DMS53 treated with DMSO at 0.1 percent for 48 hours (cell line): Measurements from ENCODE around the gene DYRK3.

Experiments used
- DNase-seq: peaks from one replicate; lab custom pipeline; 2025; ENCODE audit not compliant: unreplicated experiment; lab: John Stamatoyannopoulos, UW

DYRK3 gene

GRCh38 chr1:206681359-206681758 lies 46.0 kb downstream of the DYRK3 start:
- DNase-seq: no peak

- no peak for DNase-seq
Measured at GRCh38 chr1:206682111-206682510, 46.8 kb downstream of the DYRK3 start.

GRCh38 chr1:206683313-206683712 lies 48.0 kb downstream of the DYRK3 start:
- DNase-seq: no peak

GRCh38 chr1:206684003-206684402 lies 48.7 kb downstream of the DYRK3 start:
- DNase-seq: no peak

- peak; percentile 9 for DNase-seq
Measured at GRCh38 chr1:206684478-206685333, 49.4 kb downstream of the DYRK3 start, which contains the start of gene MAPKAPK2. Gene MAPKAPK2, plus strand, starts transcription at chr1:206684905. Its CDS starts 325 bp downstream, at chr1:206685230.

- no peak for DNase-seq
Measured at GRCh38 chr1:206685334-206685768, 50.0 kb downstream of the DYRK3 start.

GRCh38 chr1:206685769-206686477 lies 50.6 kb downstream of the DYRK3 start:
- DNase-seq: peak; percentile 61

- no peak for DNase-seq
Measured at GRCh38 chr1:206686478-206687249, 51.3 kb downstream of the DYRK3 start.

GRCh38 chr1:206687251-206687914 lies 52.0 kb downstream of the DYRK3 start:
- no peak for DNase-seq

- DNase-seq: no peak
Measured at GRCh38 chr1:206687915-206688442, 52.6 kb downstream of the DYRK3 start.

- DNase-seq: no peak
Measured at GRCh38 chr1:206690516-206690915, 55.2 kb downstream of the DYRK3 start.

- no peak for DNase-seq
Measured at GRCh38 chr1:206691604-206692003, 56.3 kb downstream of the DYRK3 start.

- no peak for DNase-seq
Measured at GRCh38 chr1:206693029-206693428, 57.7 kb downstream of the DYRK3 start.

GRCh38 chr1:206693592-206693991 lies 58.3 kb downstream of the DYRK3 start:
- no peak for DNase-seq

- no peak for DNase-seq
Measured at GRCh38 chr1:206694171-206695124, 59.1 kb downstream of the DYRK3 start.

- no peak for DNase-seq
Measured at GRCh38 chr1:206695733-206696132, 60.4 kb downstream of the DYRK3 start.

- DNase-seq: no peak
Measured at GRCh38 chr1:206696812-206697585, 61.7 kb downstream of the DYRK3 start.

- DNase-seq: no peak
Measured at GRCh38 chr1:206698011-206698410, 62.7 kb downstream of the DYRK3 start.
